HS-5 (cell line): ENCODE results near the gene SPTSSB.

Experiments used
- DNase-seq: peaks from one replicate; pipeline ENCODE4 v3.0.0-alpha.2; 2012; ENCODE audit warnings: low read depth

SPTSSB gene

GRCh38 chr3:161371441-161372320 is at the start of gene SPTSSB:
TSS of gene SPTSSB (minus strand) at chr3:161371517. CDS start at chr3:161346323, 25,194 bp downstream.
- no peak for DNase-seq

GRCh38 chr3:161420746-161421145 is 49.4 kb upstream of the SPTSSB start:
- no peak for DNase-seq

GRCh38 chr3:161419555-161420333 is 48.4 kb upstream of the SPTSSB start:
- no peak for DNase-seq

GRCh38 chr3:161415506-161416231 is 44.4 kb upstream of the SPTSSB start:
- peak; percentile 49 for DNase-seq

- no peak for DNase-seq
These were observed 43.6 kb upstream of the SPTSSB start for GRCh38 chr3:161414907-161415306.

GRCh38 chr3:161413855-161414210 is 42.5 kb upstream of the SPTSSB start:
- no peak for DNase-seq

GRCh38 chr3:161413127-161413854 is 42.0 kb upstream of the SPTSSB start:
- DNase-seq, result no peak

- no peak for DNase-seq
These were observed 40.8 kb upstream of the SPTSSB start for GRCh38 chr3:161412123-161412522.

GRCh38 chr3:161409858-161410257 is 38.5 kb upstream of the SPTSSB start:
- no peak for DNase-seq

GRCh38 chr3:161409069-161409468 is 37.8 kb upstream of the SPTSSB start:
- DNase-seq, result no peak

- no peak for DNase-seq
These were observed 35.6 kb upstream of the SPTSSB start for GRCh38 chr3:161406594-161407555.

- DNase-seq, result no peak
These were observed 34.5 kb upstream of the SPTSSB start for GRCh38 chr3:161405836-161406235.

- no peak for DNase-seq
These were observed 33.8 kb upstream of the SPTSSB start for GRCh38 chr3:161405087-161405486.

- DNase-seq, result no peak
These were observed 31.9 kb upstream of the SPTSSB start for GRCh38 chr3:161403251-161403650.

- no peak for DNase-seq
These were observed 30.1 kb upstream of the SPTSSB start for GRCh38 chr3:161401389-161401788.

GRCh38 chr3:161400650-161401049 is 29.3 kb upstream of the SPTSSB start:
- DNase-seq, result no peak

- DNase-seq, result no peak
These were observed 24.0 kb upstream of the SPTSSB start for GRCh38 chr3:161395115-161396012.

- DNase-seq, result no peak
These were observed 22.5 kb upstream of the SPTSSB start for GRCh38 chr3:161393803-161394202.

GRCh38 chr3:161393310-161393709 is 22.0 kb upstream of the SPTSSB start:
- no peak for DNase-seq

- no peak for DNase-seq
These were observed 21.5 kb upstream of the SPTSSB start for GRCh38 chr3:161392853-161393252.
